K562 (cell line): Measurements from ENCODE around the gene RAB14. TPM values are rescaled to one million over a fixed set of nuclear protein-coding genes. Genes with fewer than 3 reads are reported as not detected.

Experiments used
- EHMT2 ChIP-seq: fragments of 450-650 bp; IDR thresholded peaks from 2 replicates; pipeline ENCODE4 v1.6.1; 2018; ENCODE audit warnings: antibody characterized with exemption
- KAT7 ChIP-seq: sonication (generic); formaldehyde crosslinking; IDR thresholded peaks from 2 replicates; pipeline ENCODE4 v1.8.0; 2022; ENCODE audit warnings: missing genetic modification reagents, mild to moderate bottlenecking, borderline replicate concordance
- NBN ChIP-seq: fragments of 450-650 bp; IDR thresholded peaks from 2 replicates; pipeline ENCODE4 v1.6.1; 2016; ENCODE audit warnings: low read depth, mild to moderate bottlenecking
- NFIC ChIP-seq: fragments of 450-650 bp; IDR thresholded peaks from 2 replicates; pipeline ENCODE4 v1.6.1; 2017; ENCODE audit warnings: mild to moderate bottlenecking, inconsistent platforms
- POLR2AphosphoS5 ChIP-seq: IDR thresholded peaks from 2 replicates; pipeline ENCODE4 v1.6.1; 2011; ENCODE audit warnings: mild to moderate bottlenecking, low read depth, low read length, moderate library complexity; ENCODE audit not compliant: control insufficient read depth, insufficient read depth
- ZNF263 ChIP-seq: sonication (generic); formaldehyde crosslinking; IDR thresholded peaks from 2 replicates; pipeline ENCODE4 v1.8.0; 2022; ENCODE audit warnings: mild to moderate bottlenecking, missing genetic modification reagents, borderline replicate concordance
- ZSCAN29 ChIP-seq: fragments of 450-650 bp; IDR thresholded peaks from 2 replicates; pipeline ENCODE4 v1.6.1; 2017
- polyA plus RNA-seq, 8 experiments: library from polyadenylated mRNA; depleted of rRNA in 4 of 8; stranded (reverse) in 5 of 8; unstranded in 3 of 8; fragments of >200 nt; fragmentation: Nextera tagmentation in 2 of 8; fragmentation: Illumina TruSeq in 1 of 8; extraction: Ambion mirVana in 2 of 8; extraction: Trizol in 1 of 8; gene quantifications; 2 replicates each; pipeline versions ENCODE4 v1.2.1 to v1.2.3, GENCODE V29; 2011 to 2014; ENCODE audit warnings: inconsistent platforms in 1 of 8, missing spikeins in 1 of 8
- total RNA-seq, 7 experiments: library from RNA; depleted of rRNA in 6 of 7; stranded (reverse); fragments of >200 nt in 6 of 7; fragmentation: Illumina TruSeq in 2 of 7; extraction: Trizol in 2 of 7; gene quantifications; 2 replicates each; pipeline versions ENCODE4 v1.2.1 to v1.2.3, GENCODE V29; 2011 to 2021; ENCODE audit warnings: low replicate concordance in 1 of 7
- TF ChIP-seq, protein P1 (sequence below): sonication (generic); formaldehyde crosslinking; IDR thresholded peaks from 2 replicates; pipeline ENCODE4 v1.4.0; 2020; ENCODE audit warnings: mild to moderate bottlenecking, missing genetic modification reagents
- TF ChIP-seq, protein P2 (sequence below): fragments of 150-350 bp; conservative IDR thresholded peaks from 2 replicates; pipeline ENCODE4 v1.6.1; 2014; ENCODE audit warnings: low read length
- TF ChIP-seq, protein P3 (sequence below): fragments of 450-650 bp; IDR thresholded peaks from 2 replicates; pipeline ENCODE4 v1.6.1; 2016
- TF ChIP-seq, protein P4 (sequence below): fragments of 450-650 bp; IDR thresholded peaks from 2 replicates; pipeline ENCODE4 v1.6.1; 2016; ENCODE audit warnings: borderline replicate concordance
- TF ChIP-seq, protein P5 (sequence below), 2 experiments: fragments of 450-650 bp; IDR thresholded peaks; 2 replicates each; pipeline ENCODE4 v1.6.1; 2018; ENCODE audit warnings: mild to moderate bottlenecking in 2 of 2, low read depth in 1 of 2; ENCODE audit not compliant: partially characterized antibody in 2 of 2

The RAB14 gene
- total and polyA plus RNA-seq, 9 of the 15 experiments (the other 6 are each of a cell fraction or from before 2014, with no cell fraction given): 10.3 to 41.8 (median 20.9) TPM

DNA sequence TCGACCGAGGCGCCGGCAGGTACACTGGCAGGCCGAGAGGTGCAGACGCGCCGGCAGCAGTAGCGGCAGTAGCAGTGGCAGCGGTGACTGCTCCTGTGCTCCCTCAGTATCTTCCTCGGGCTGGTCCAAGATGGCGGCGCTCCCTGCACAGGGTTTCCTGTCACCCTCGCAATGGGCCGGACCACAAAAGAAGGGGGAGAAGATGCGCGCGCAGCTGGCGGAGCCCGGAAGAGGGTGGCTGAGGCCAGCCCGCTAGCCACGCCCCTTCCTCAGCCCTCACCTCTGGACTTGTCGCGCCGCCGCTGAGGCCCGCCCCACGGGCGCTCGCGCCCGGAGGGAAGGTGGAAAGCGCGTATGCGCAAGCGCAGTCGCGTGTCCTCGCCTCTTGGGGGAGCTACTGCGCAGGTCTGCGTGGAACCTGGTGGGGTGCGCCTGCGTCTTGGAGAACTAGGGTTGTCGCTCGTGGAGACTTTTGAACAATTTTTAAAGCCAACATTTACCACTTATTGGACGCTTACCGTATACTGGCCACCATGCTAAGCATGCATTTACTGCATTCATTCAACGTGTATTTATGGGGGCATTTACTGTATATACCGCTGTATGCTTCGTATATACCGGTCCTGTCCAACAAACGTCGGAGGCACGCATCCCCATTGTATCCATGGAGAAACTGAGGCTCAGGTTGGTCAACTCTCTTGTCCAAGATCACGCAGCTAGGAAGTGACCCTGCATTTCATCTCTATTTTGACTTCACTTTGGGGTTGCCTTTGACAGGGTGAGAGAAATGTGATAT, at the start of gene RAB14 (continued):
- 0 out of 2 replicates have a peak, but pooled peaks have one; percentile 67 for TF ChIP-seq EHMT2
- TF ChIP-seq ZNF263: peak; percentile 59; the same call in 1 of the 2 replicates
- TF ChIP-seq POLR2AphosphoS5: 0 out of 2 replicates have a peak, but pooled peaks have one; percentile 55
- TF ChIP-seq NBN: no peak
- TF ChIP-seq, protein P1, sequence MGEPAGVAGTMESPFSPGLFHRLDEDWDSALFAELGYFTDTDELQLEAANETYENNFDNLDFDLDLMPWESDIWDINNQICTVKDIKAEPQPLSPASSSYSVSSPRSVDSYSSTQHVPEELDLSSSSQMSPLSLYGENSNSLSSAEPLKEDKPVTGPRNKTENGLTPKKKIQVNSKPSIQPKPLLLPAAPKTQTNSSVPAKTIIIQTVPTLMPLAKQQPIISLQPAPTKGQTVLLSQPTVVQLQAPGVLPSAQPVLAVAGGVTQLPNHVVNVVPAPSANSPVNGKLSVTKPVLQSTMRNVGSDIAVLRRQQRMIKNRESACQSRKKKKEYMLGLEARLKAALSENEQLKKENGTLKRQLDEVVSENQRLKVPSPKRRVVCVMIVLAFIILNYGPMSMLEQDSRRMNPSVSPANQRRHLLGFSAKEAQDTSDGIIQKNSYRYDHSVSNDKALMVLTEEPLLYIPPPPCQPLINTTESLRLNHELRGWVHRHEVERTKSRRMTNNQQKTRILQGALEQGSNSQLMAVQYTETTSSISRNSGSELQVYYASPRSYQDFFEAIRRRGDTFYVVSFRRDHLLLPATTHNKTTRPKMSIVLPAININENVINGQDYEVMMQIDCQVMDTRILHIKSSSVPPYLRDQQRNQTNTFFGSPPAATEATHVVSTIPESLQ (CRISPR knock-in tag): 0 out of 2 replicates have a peak, but pooled peaks have one; percentile 36
- TF ChIP-seq NFIC: peak; percentile 70
- peak; percentile 76; the same call in 1 of the 2 replicates for TF ChIP-seq ZSCAN29
- TF ChIP-seq, protein P2, sequence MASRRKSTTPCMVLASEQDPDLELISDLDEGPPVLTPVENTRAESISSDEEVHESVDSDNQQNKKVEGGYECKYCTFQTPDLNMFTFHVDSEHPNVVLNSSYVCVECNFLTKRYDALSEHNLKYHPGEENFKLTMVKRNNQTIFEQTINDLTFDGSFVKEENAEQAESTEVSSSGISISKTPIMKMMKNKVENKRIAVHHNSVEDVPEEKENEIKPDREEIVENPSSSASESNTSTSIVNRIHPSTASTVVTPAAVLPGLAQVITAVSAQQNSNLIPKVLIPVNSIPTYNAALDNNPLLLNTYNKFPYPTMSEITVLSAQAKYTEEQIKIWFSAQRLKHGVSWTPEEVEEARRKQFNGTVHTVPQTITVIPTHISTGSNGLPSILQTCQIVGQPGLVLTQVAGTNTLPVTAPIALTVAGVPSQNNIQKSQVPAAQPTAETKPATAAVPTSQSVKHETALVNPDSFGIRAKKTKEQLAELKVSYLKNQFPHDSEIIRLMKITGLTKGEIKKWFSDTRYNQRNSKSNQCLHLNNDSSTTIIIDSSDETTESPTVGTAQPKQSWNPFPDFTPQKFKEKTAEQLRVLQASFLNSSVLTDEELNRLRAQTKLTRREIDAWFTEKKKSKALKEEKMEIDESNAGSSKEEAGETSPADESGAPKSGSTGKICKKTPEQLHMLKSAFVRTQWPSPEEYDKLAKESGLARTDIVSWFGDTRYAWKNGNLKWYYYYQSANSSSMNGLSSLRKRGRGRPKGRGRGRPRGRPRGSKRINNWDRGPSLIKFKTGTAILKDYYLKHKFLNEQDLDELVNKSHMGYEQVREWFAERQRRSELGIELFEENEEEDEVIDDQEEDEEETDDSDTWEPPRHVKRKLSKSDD: no peak; the same call in 1 of the 2 replicates
- TF ChIP-seq, protein P3, sequence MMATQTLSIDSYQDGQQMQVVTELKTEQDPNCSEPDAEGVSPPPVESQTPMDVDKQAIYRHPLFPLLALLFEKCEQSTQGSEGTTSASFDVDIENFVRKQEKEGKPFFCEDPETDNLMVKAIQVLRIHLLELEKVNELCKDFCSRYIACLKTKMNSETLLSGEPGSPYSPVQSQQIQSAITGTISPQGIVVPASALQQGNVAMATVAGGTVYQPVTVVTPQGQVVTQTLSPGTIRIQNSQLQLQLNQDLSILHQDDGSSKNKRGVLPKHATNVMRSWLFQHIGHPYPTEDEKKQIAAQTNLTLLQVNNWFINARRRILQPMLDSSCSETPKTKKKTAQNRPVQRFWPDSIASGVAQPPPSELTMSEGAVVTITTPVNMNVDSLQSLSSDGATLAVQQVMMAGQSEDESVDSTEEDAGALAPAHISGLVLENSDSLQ: peak; percentile 20; the same call in 1 of the 2 replicates
- TF ChIP-seq, protein P4, sequence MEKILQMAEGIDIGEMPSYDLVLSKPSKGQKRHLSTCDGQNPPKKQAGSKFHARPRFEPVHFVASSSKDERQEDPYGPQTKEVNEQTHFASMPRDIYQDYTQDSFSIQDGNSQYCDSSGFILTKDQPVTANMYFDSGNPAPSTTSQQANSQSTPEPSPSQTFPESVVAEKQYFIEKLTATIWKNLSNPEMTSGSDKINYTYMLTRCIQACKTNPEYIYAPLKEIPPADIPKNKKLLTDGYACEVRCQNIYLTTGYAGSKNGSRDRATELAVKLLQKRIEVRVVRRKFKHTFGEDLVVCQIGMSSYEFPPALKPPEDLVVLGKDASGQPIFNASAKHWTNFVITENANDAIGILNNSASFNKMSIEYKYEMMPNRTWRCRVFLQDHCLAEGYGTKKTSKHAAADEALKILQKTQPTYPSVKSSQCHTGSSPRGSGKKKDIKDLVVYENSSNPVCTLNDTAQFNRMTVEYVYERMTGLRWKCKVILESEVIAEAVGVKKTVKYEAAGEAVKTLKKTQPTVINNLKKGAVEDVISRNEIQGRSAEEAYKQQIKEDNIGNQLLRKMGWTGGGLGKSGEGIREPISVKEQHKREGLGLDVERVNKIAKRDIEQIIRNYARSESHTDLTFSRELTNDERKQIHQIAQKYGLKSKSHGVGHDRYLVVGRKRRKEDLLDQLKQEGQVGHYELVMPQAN: peak; percentile 54
- TF ChIP-seq KAT7 (CRISPR knock-in tag): 0 out of 2 replicates have a peak, but pooled peaks have one; percentile 29
- TF ChIP-seq, protein P5, sequence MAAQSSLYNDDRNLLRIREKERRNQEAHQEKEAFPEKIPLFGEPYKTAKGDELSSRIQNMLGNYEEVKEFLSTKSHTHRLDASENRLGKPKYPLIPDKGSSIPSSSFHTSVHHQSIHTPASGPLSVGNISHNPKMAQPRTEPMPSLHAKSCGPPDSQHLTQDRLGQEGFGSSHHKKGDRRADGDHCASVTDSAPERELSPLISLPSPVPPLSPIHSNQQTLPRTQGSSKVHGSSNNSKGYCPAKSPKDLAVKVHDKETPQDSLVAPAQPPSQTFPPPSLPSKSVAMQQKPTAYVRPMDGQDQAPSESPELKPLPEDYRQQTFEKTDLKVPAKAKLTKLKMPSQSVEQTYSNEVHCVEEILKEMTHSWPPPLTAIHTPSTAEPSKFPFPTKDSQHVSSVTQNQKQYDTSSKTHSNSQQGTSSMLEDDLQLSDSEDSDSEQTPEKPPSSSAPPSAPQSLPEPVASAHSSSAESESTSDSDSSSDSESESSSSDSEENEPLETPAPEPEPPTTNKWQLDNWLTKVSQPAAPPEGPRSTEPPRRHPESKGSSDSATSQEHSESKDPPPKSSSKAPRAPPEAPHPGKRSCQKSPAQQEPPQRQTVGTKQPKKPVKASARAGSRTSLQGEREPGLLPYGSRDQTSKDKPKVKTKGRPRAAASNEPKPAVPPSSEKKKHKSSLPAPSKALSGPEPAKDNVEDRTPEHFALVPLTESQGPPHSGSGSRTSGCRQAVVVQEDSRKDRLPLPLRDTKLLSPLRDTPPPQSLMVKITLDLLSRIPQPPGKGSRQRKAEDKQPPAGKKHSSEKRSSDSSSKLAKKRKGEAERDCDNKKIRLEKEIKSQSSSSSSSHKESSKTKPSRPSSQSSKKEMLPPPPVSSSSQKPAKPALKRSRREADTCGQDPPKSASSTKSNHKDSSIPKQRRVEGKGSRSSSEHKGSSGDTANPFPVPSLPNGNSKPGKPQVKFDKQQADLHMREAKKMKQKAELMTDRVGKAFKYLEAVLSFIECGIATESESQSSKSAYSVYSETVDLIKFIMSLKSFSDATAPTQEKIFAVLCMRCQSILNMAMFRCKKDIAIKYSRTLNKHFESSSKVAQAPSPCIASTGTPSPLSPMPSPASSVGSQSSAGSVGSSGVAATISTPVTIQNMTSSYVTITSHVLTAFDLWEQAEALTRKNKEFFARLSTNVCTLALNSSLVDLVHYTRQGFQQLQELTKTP (IDR thresholded peaks at IDR 0.05; ENCODE audit: low read depth in 1 of 2, partially characterized antibody in 2 of 2): peak in 1 of 2 experiments; percentile 35
